Ectodermal cell (in vitro differentiated cells): ENCODE measurements around the gene C1orf94.
A peak's percentile ranks its signal among the peaks of the same experiment; 100 is the strongest.

Source experiments
- H3K27ac ChIP-seq: 2 replicates; pipeline ENCODE4 v1.7.0; 2013; ENCODE audit warnings: mild to moderate bottlenecking, low read depth, low read length; ENCODE audit not compliant: insufficient read depth, poor library complexity, severe bottlenecking
- H3K27me3 ChIP-seq: 2 replicates; pipeline ENCODE4 v1.7.0; 2013; ENCODE audit warnings: mild to moderate bottlenecking, low read length; ENCODE audit not compliant: insufficient read depth, control insufficient read depth, poor library complexity, severe bottlenecking
- H3K36me3 ChIP-seq: one replicate; pipeline ENCODE4 v1.7.0; 2013; ENCODE audit warnings: low read length; ENCODE audit not compliant: control insufficient read depth, insufficient read depth
- H3K4me1 ChIP-seq: one replicate; pipeline ENCODE4 v1.7.0; 2013; ENCODE audit warnings: low read length; ENCODE audit not compliant: control insufficient read depth, insufficient read depth
- H3K4me3 ChIP-seq: 2 replicates; pipeline ENCODE4 v1.7.0; 2013; ENCODE audit warnings: low read depth, low read length, control low read depth; ENCODE audit not compliant: insufficient read depth
- H3K9me3 ChIP-seq: 2 replicates; pipeline ENCODE4 v1.7.0; 2013; ENCODE audit warnings: mild to moderate bottlenecking, low read length, moderate library complexity; ENCODE audit not compliant: control insufficient read depth
- WGBS, 2 experiments: methylation state at CpG; one replicate each; pipeline ENCODE4 v1.1.7; 2013; ENCODE audit warnings: missing lambda C conversion rate in 2 of 2; 5-methylcytosine and 5-hydroxymethylcytosine counted together

C1orf94 gene

GRCh38 chr1:34140011-34140676 lies 36.6 kb upstream of the C1orf94 start:
- H3K4me3 ChIP-seq, result no peak overlapping the region
- WGBS, 2 experiments, result 65 to 71% methylated on average over 6 to 7 of the region's 7 CpGs
- no peaks in the 10 kb centered on the region for H3K9me3 ChIP-seq
- H3K4me1 ChIP-seq, result no peaks in the 10 kb centered on the region
- H3K27me3 ChIP-seq, result no peaks in the 10 kb centered on the region
- no peaks in the 10 kb centered on the region for H3K36me3 ChIP-seq
- no peak overlapping the region for H3K27ac ChIP-seq

- no peak overlapping the region for H3K4me3 ChIP-seq
- peaks cover under 1% of the 10 kb centered on the region for H3K4me1 ChIP-seq
- H3K36me3 ChIP-seq, result no peaks in the 10 kb centered on the region
- no peak overlapping the region for H3K27ac ChIP-seq
- no peaks in the 10 kb centered on the region for H3K9me3 ChIP-seq
- WGBS, 2 experiments, result 83 to 97% methylated on average over 2 of the region's 2 CpGs
- H3K27me3 ChIP-seq, result no peaks in the 10 kb centered on the region
Measured at GRCh38 chr1:34143975-34144374, 32.7 kb upstream of the C1orf94 start.

DNA sequence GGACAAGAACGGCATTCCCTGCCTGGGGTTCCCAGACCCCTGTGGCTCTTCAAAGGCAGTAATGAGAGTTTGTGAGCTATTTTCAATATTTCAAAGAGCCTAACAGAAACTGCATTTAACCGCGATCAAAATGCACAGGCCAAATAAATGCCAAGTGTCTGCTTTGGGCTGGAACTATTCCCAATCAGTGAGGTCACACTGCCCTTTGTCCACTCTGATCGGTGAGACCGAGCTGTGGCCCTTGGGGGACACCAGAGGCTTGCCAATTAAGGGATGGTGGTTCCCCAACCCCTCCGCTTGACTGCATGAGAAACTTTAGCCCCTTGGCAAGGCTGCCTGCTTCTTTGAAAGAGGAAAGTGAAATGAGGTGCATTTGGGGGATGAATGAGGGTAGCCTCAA lies 31.9 kb upstream of the C1orf94 start:
- 94 to 95% methylated on average over 6 of the region's 6 CpGs for WGBS, 2 experiments
- no peaks in the 10 kb centered on the region for H3K9me3 ChIP-seq
- no peaks in the 10 kb centered on the region for H3K27me3 ChIP-seq
- no peaks in the 10 kb centered on the region for H3K36me3 ChIP-seq
- peaks cover 3% of the 10 kb centered on the region for H3K4me1 ChIP-seq
- H3K27ac ChIP-seq, result no peak overlapping the region
- H3K4me3 ChIP-seq, result no peak overlapping the region

GRCh38 chr1:34147301-34147700 lies 29.4 kb upstream of the C1orf94 start:
- Histone ChIP-seq H3K27ac (no peak overlapping the region), H3K9me3 (no peaks in the 10 kb centered on the region), H3K4me1 (peaks cover 3% of the 10 kb centered on the region), H3K4me3 (no peak overlapping the region), H3K36me3 (no peaks in the 10 kb centered on the region), H3K27me3 (no peaks in the 10 kb centered on the region)
- WGBS, 2 experiments, result 70% methylated on average over 4 of the region's 4 CpGs

DNA sequence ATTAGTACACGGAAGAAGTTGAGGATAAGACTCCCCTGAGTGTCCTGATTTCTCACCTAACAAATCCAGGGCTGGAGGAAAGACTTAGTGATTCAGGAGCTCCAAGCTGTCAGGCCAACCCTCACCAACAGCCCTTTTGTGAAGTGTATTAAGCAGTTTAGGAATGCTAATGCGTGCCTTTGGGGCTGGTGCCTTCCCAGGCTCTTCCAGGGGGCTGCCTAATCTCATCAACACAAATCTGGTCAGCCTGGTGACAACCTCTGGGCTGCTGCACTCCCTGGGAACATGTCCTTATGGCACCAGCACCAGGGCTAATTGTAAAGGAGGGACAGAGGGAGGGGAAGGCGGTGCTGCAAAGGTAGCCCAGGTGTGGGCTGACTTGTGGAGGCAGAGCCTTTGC lies 27.2 kb upstream of the C1orf94 start:
- Histone ChIP-seq H3K9me3 (no peaks in the 10 kb centered on the region), H3K36me3 (no peaks in the 10 kb centered on the region), H3K27ac (peak overlapping the region; percentile 56), H3K4me3 (no peak overlapping the region), H3K4me1 (peaks cover 3% of the 10 kb centered on the region), H3K27me3 (no peaks in the 10 kb centered on the region)
- WGBS, 2 experiments, result 8 to 18% methylated on average over 3 of the region's 3 CpGs

- Histone ChIP-seq H3K4me1 (peaks cover 3% of the 10 kb centered on the region), H3K9me3 (no peaks in the 10 kb centered on the region), H3K4me3 (no peak overlapping the region), H3K36me3 (no peaks in the 10 kb centered on the region), H3K27me3 (no peaks in the 10 kb centered on the region), H3K27ac (no peak overlapping the region)
- WGBS, 2 experiments, result 90 to 95% methylated on average over 4 of the region's 4 CpGs
Measured at GRCh38 chr1:34153246-34153645, 23.5 kb upstream of the C1orf94 start.

- Histone ChIP-seq H3K36me3 (no peaks in the 10 kb centered on the region), H3K27me3 (no peaks in the 10 kb centered on the region), H3K27ac (no peak overlapping the region), H3K4me3 (no peak overlapping the region), H3K9me3 (no peaks in the 10 kb centered on the region), H3K4me1 (peaks cover 2% of the 10 kb centered on the region)
- 95 to 99% methylated on average over 1 to 2 of the region's 2 CpGs for WGBS, 2 experiments
Measured at GRCh38 chr1:34155860-34156259, 20.8 kb upstream of the C1orf94 start.

GRCh38 chr1:34156739-34157138 lies 20.0 kb upstream of the C1orf94 start:
- H3K4me3 ChIP-seq, result no peak overlapping the region
- peaks cover 2% of the 10 kb centered on the region for H3K4me1 ChIP-seq
- 78 to 85% methylated on average over 3 of the region's 3 CpGs for WGBS, 2 experiments
- no peaks in the 10 kb centered on the region for H3K27me3 ChIP-seq
- no peak overlapping the region for H3K27ac ChIP-seq
- no peaks in the 10 kb centered on the region for H3K9me3 ChIP-seq
- no peaks in the 10 kb centered on the region for H3K36me3 ChIP-seq

DNA sequence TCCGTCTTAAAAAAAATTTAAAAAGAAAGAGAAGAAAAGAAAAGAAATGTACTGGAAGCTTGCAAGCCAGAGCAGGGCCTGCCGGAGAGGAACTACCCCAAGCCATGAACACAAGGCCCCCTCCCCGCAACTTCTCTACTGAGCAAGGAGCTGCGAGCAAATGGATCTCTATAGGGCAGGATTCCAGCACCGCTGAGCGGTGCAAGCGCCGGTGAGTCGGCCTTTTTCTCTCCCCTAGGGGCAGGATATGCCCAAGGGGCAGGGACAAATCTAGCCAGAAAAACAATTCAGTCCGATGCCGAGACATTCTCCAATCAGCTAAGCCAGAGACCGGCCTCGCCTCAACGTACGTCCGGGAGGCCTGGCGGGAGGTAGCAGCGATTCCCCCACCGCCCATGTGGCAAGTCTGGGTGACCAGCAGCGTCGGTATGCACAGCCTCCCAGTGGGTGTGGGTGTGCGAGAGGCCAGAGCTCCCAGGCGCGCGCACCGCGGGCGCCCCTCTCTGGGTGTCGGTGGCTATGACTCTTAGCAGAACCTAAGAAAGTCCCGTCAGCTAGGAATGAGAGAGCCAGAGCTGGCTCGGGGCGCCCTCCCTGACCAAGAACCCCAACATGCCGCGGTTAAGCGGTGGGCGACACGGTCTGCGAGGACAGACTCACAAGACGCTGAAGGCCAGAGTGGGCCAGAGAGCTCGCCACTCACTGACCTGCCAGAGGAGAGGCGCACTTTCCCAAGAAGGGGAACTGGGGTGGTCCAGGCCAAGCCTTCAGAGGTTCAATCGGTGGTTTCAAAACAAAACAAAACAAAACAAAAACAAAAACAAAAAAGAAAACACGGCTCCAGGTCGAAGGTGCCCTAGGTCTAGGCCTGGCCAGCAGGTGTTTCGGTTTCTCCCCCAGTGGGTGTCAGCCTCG lies 13.6 kb upstream of the C1orf94 start:
- Histone ChIP-seq H3K9me3 (no peaks in the 10 kb centered on the region), H3K27ac (no peak overlapping the region), H3K4me3 (peak overlapping the region; percentile 59), H3K27me3 (peaks cover 42% of the 10 kb centered on the region), H3K36me3 (no peaks in the 10 kb centered on the region), H3K4me1 (peaks cover 18% of the 10 kb centered on the region)
- WGBS, 2 experiments, result 0 to 1% methylated on average over 46 of the region's 46 CpGs
